HG02970 (cell line): ENCODE data around the gene TMEM25.
"Not testable (repeated sequence)": the region's sequence is repeated elsewhere in the genome, so short reads cannot be mapped to it uniquely, and the experiment has no call there.

ENCODE experiments used
- ATAC-seq: cut with Tn5 transposase; IDR thresholded peaks from one replicate; pipeline ENCODE4 v1.9.1; 2021; ENCODE audit warnings: mild to moderate bottlenecking, moderate library complexity, moderate number of reproducible peaks; ENCODE audit not compliant: unreplicated experiment, low FRiP score

The TMEM25 gene

GRCh38 chr11:118530683-118531596, at the start of gene TMEM25:
TMEM25 (plus strand) TSS chr11:118531192; CDS start chr11:118531802, 610 bp downstream.
- peak; percentile 48 for ATAC-seq

- not testable (repeated sequence) for ATAC-seq
These were observed 49.8 kb upstream of the TMEM25 start for GRCh38 chr11:118481238-118481637.

GRCh38 chr11:118484405-118484804, 46.6 kb upstream of the TMEM25 start:
- no peak for ATAC-seq

GRCh38 chr11:118485273-118485672, 45.7 kb upstream of the TMEM25 start:
- ATAC-seq = no peak

GRCh38 chr11:118488480-118489109, 42.4 kb upstream of the TMEM25 start:
- no peak for ATAC-seq

GRCh38 chr11:118491041-118491440, 40.0 kb upstream of the TMEM25 start:
- no peak for ATAC-seq

GRCh38 chr11:118497831-118498230, 33.2 kb upstream of the TMEM25 start:
- ATAC-seq = no peak

- no peak for ATAC-seq
These were observed 27.8 kb upstream of the TMEM25 start for GRCh38 chr11:118503216-118503615.

GRCh38 chr11:118511601-118512000, 19.4 kb upstream of the TMEM25 start:
- ATAC-seq = no peak

GRCh38 chr11:118514103-118514502, 16.9 kb upstream of the TMEM25 start:
- no peak for ATAC-seq

- no peak for ATAC-seq
These were observed 11.4 kb upstream of the TMEM25 start for GRCh38 chr11:118519549-118519948.

GRCh38 chr11:118521892-118522311, 9.1 kb upstream of the TMEM25 start:
- ATAC-seq = no peak

GRCh38 chr11:118522571-118523072, 8.4 kb upstream of the TMEM25 start:
- no peak for ATAC-seq

GRCh38 chr11:118524356-118524755, 6.6 kb upstream of the TMEM25 start:
- no peak for ATAC-seq

- no peak for ATAC-seq
These were observed 6.1 kb upstream of the TMEM25 start for GRCh38 chr11:118524757-118525470.

- no peak for ATAC-seq
These were observed 4.3 kb upstream of the TMEM25 start for GRCh38 chr11:118526688-118527087.

- no peak for ATAC-seq
These were observed 3.9 kb upstream of the TMEM25 start, which contains the start of gene TTC36 for GRCh38 chr11:118527109-118527508. TTC36 (plus strand) TSS chr11:118527474; CDS start chr11:118527495, 21 bp downstream.

GRCh38 chr11:118528511-118528910, 2.5 kb upstream of the TMEM25 start:
- ATAC-seq = no peak

- no peak for ATAC-seq
These were observed 1.3 kb upstream of the TMEM25 start for GRCh38 chr11:118529584-118530175.

GRCh38 chr11:118530180-118530682, 761 bp upstream of the TMEM25 start:
- ATAC-seq = no peak
